Ovary (tissue), 9 donors: ENCODE results near the gene CYP19A1. TPM values are rescaled to one million over a fixed set of nuclear protein-coding genes. Genes with fewer than 3 reads are reported as not detected.

Experiments used
- DNase-seq, 5 donors: peaks; one replicate each; pipeline ENCODE4 v3.0.0-alpha.2; 2019 to 2020
- H3K27ac ChIP-seq, 2 donors: fragments of 200-600 bp; one replicate each; pipeline versions ENCODE4 v1.5.1 to v1.8.0; 2019 to 2022
- H3K27me3 ChIP-seq: fragments of 200-600 bp; one replicate; pipeline ENCODE4 v1.8.0; 2022
- H3K36me3 ChIP-seq: fragments of 200-600 bp; sonication (generic); one replicate; pipeline ENCODE4 v1.5.1; 2019
- H3K4me1 ChIP-seq: one replicate; pipeline ENCODE4 v1.8.1; 2013; ENCODE audit warnings: mild to moderate bottlenecking, moderate library complexity; ENCODE audit not compliant: insufficient read depth
- H3K4me3 ChIP-seq: fragments of 200-600 bp; sonication (generic); one replicate; pipeline ENCODE4 v1.5.1; 2017
- H3K9me3 ChIP-seq, 2 donors: fragments of 200-600 bp in 1 of 2; sonication (generic) in 1 of 2; one replicate each; pipeline versions ENCODE4 v1.5.1 to v1.8.1; 2013 to 2019; ENCODE audit warnings: mild to moderate bottlenecking in 1 of 2, moderate library complexity in 1 of 2
- EP300 ChIP-seq: sonication (generic); formaldehyde crosslinking; IDR thresholded peaks from one replicate; pipeline ENCODE4 v1.6.1; 2017; ENCODE audit warnings: antibody characterized with exemption
- POLR2A ChIP-seq: fragments of 450-650 bp; IDR thresholded peaks from one replicate; pipeline ENCODE4 v1.6.1; 2017; ENCODE audit warnings: antibody characterized with exemption, mild to moderate bottlenecking, moderate library complexity
- WGBS, 3 donors: extraction: QIAGEN DNeasy Blood & Tissue Kit in 1 of 3; methylation state at CpG; one replicate each; pipeline versions ENCODE4 v1.1.5 to v1.1.7; 2013 to 2017; 5-methylcytosine and 5-hydroxymethylcytosine counted together
- intact Hi-C, 4 donors: fragments of 100-400 bp; cut with DNase I; formaldehyde crosslinking; loops; one replicate each; pipeline versions ENCODE4 v1.11.0 to v1.15.1; 2022 to 2023
- polyA plus RNA-seq, 2 donors: library from polyadenylated mRNA; stranded (reverse); fragments of 200-250 nt in 1 of 2; fragments of 350-450 nt in 1 of 2; fragmentation: Illumina TruSeq in 1 of 2; extraction: RNeasy Lipid Tissue Mini Kit (QIAGEN cat#74804) in 1 of 2; gene quantifications; one replicate each; pipeline ENCODE4 v1.2.3, GENCODE V29; 2013 to 2014
- total RNA-seq, 7 donors: library from RNA; depleted of rRNA in 2 of 7; stranded (reverse); fragments of >200 nt in 2 of 7; fragmentation: NEBNext Ultra II Directional in 3 of 7; extraction: Animal tissue kit (Norgen Biotek cat#: 25700) in 3 of 7; gene quantifications; one replicate each; pipeline versions ENCODE4 v1.1.0 to v1.2.4, GENCODE V29; 2016 to 2023
- TF ChIP-seq, protein P1 (sequence below), 3 donors: fragments of 450-650 bp in 2 of 3; fragments of 200-600 bp in 1 of 3; IDR thresholded peaks; one replicate each; pipeline versions ENCODE4 v1.5.1 to v1.8.0; 2016 to 2022; ENCODE audit warnings: antibody characterized with exemption in 3 of 3, mild to moderate bottlenecking in 1 of 3
- donor health status: DM: no; HTN: no; CAD: no; lungs with moderate emphysema.
- donor health status: DM: no; HTN: no; CAD: no.
- donor health status: Bipolar disorder and iron deficiency.
- donor health status: DM: yes; HTN: yes; CAD: no.
- donor health status: DM: no; HTN: no; CAD: no.
- donor health status: DM: yes; HTN: yes; CAD: no.

CYP19A1 gene
- total and polyA plus RNA-seq, 9 donors: 0.81 to 1,570 (median 1.4) TPM

DNA sequence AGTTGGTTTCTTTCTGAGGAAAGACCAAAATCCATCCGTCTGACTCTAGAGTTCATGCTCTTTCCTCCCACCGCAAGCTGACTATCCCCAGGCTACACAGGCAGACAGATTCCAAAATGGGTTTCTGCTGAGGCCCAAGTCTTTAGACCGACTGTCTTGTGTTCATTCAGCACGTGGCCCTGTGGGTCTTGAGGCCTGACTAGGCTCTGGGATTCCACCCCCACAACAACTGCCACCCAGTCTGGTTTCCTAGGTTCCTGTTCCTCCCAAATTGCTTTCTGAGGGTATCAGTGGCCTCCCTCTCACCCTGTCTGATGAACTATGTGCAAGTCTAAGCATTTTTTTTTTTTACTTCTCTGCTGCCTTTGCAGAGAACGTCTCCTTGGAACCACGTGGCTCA lies 67.7 kb downstream of the CYP19A1 start:
- TF ChIP-seq, protein P1, sequence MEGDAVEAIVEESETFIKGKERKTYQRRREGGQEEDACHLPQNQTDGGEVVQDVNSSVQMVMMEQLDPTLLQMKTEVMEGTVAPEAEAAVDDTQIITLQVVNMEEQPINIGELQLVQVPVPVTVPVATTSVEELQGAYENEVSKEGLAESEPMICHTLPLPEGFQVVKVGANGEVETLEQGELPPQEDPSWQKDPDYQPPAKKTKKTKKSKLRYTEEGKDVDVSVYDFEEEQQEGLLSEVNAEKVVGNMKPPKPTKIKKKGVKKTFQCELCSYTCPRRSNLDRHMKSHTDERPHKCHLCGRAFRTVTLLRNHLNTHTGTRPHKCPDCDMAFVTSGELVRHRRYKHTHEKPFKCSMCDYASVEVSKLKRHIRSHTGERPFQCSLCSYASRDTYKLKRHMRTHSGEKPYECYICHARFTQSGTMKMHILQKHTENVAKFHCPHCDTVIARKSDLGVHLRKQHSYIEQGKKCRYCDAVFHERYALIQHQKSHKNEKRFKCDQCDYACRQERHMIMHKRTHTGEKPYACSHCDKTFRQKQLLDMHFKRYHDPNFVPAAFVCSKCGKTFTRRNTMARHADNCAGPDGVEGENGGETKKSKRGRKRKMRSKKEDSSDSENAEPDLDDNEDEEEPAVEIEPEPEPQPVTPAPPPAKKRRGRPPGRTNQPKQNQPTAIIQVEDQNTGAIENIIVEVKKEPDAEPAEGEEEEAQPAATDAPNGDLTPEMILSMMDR (IDR thresholded peaks at IDR 0.05): no peak
- no peak for TF ChIP-seq POLR2A
- TF ChIP-seq EP300: no peak
- Histone ChIP-seq H3K27ac (no peak overlapping the region), H3K36me3 (no peaks in the 10 kb centered on the region), H3K4me1 (peaks cover 4% of the 10 kb centered on the region), H3K27me3 (no peaks in the 10 kb centered on the region), H3K9me3 (no peaks in the 10 kb centered on the region), H3K4me3 (no peak overlapping the region)
- DNase-seq: no peak
- intact Hi-C loops: no loop called here
- 62 to 66% (median 63%) methylated on average over 6 of the region's 6 CpGs for WGBS, 3 donors

DNA sequence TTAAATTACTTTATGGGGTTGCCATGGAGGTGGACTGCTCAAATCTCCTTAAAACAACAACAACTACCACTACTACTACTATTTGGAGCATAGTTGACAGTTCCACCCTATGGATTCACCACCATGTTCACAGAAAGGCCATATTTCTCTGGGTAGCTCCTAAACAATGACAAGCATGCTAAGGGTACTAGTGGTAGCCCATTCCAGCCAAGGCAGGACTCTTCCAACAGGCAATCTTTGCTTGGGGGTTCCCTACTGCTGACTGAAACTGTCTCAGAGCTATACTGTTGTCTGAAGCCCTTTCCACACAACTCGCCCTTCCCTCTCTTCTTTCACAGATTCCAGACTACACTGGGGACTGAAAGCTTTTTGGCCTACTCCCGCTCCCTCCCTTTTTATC lies 68.9 kb downstream of the CYP19A1 start:
- Histone ChIP-seq H3K27me3 (no peaks in the 10 kb centered on the region), H3K27ac (no peak overlapping the region), H3K36me3 (no peaks in the 10 kb centered on the region), H3K9me3 (no peaks in the 10 kb centered on the region), H3K4me3 (no peak overlapping the region), H3K4me1 (peaks cover 4% of the 10 kb centered on the region)
- no peak for TF ChIP-seq POLR2A
- TF ChIP-seq EP300: no peak
- TF ChIP-seq, protein P1 (IDR thresholded peaks at IDR 0.05): no peak
- WGBS, 3 donors: 38 to 69% (median 67%) methylated on average over 2 of the region's 2 CpGs
- intact Hi-C loops: no loop called here
- no peak for DNase-seq

DNA sequence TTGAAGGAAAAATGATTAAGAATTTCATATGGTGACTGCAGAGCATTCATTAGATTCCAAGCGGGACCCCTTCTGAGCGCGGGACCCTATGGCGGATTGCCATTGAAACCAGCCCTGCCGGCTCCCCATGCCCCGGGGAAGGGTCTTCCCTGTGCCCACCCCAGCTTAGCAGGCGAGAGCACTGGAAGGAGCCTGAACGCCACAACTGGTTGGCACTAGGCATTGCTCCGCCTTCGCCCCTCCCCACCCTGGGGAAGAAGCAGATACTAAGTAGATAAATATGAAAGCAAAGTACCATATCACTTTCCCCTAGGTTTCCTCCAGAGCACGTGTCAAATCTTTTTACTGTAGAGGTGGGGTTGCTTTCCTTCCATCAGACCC lies 70.7 kb downstream of the CYP19A1 start:
- peaks cover 4% of the 10 kb centered on the region for H3K4me1 ChIP-seq
- H3K9me3 ChIP-seq: no peaks in the 10 kb centered on the region
- H3K4me3 ChIP-seq: peak overlapping the region; percentile 36
- H3K27me3 ChIP-seq: no peaks in the 10 kb centered on the region
- no peak for DNase-seq
- H3K36me3 ChIP-seq: no peaks in the 10 kb centered on the region
- intact Hi-C loops: no loop called here
- WGBS, 3 donors: 7 to 9% (median 8%) methylated on average over 11 of the region's 11 CpGs
- TF ChIP-seq EP300: no peak
- TF ChIP-seq POLR2A: no peak
- TF ChIP-seq, protein P1 (IDR thresholded peaks at IDR 0.05): no peak
- H3K27ac ChIP-seq: no peak overlapping the region

DNA sequence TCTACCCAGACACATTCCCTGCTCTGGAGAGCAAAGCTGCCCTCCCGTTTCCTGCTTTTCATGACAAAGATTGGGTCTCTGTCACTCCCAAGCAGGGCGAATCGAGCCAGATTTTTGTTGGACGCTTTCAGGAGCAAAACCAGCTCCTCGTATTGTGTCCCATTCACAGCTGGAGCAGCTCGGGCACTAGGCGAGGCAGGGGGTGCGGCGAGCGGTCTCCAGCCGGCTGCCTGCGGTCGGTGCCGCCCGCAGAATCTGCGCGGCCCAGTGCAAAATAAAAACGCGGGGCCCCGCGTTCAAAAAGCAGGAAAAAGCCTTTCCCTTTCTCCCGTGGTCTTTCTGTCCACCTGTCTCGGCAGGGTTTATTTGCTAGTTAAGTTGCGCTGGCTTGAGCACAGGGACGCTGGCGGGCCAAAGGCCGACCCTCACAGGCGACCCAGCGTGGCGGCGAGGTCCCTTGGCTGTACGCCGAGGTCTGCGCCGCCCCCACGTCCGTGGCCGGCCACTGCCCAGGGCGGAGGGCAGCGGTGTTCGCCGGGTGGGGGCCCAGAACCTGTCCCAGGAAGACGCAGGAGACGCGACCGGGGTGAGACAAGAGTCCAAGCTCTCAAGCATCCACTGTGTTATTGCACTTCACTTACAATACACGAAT lies 71.2 kb downstream of the CYP19A1 start:
- DNase-seq: peak in 1 of 5 donors; percentile 19
- TF ChIP-seq, protein P1 (IDR thresholded peaks at IDR 0.05): no peak
- TF ChIP-seq POLR2A (no peak), EP300 (no peak)
- Histone ChIP-seq H3K36me3 (no peaks in the 10 kb centered on the region), H3K27ac (no peak overlapping the region), H3K4me1 (peaks cover 4% of the 10 kb centered on the region), H3K27me3 (no peaks in the 10 kb centered on the region), H3K4me3 (peak overlapping the region; percentile 36), H3K9me3 (no peaks in the 10 kb centered on the region)
- intact Hi-C loops: no loop called here
- WGBS, 3 donors: 1 to 3% (median 1%) methylated on average over 28 to 47 of the region's 47 CpGs
